Sigmoid colon (tissue), 7 donors: ENCODE measurements around the gene CYP27B1. TPM values are rescaled to one million over a fixed set of nuclear protein-coding genes. Genes with fewer than 3 reads are reported as not detected.

ENCODE experiments used
- DNase-seq: peaks from one replicate; pipeline ENCODE4 v3.0.0-alpha.2; 2019
- H3K27ac ChIP-seq, 4 donors: fragments of 200-600 bp; sonication (generic); one replicate each; pipeline ENCODE4 v1.5.1; 2016 to 2019; ENCODE audit warnings: mild to moderate bottlenecking in 1 of 4
- H3K27me3 ChIP-seq, 3 donors: fragments of 200-600 bp; sonication (generic); one replicate each; pipeline ENCODE4 v1.5.1; 2019; ENCODE audit warnings: mild to moderate bottlenecking in 1 of 3
- H3K36me3 ChIP-seq, 4 donors: fragments of 200-600 bp; sonication (generic); one replicate each; pipeline ENCODE4 v1.5.1; 2016 to 2019
- H3K4me1 ChIP-seq, 4 donors: fragments of 200-600 bp; sonication (generic); one replicate each; pipeline ENCODE4 v1.5.1; 2017 to 2019
- H3K4me3 ChIP-seq, 4 donors: fragments of 200-600 bp; sonication (generic); one replicate each; pipeline ENCODE4 v1.5.1; 2017 to 2019; ENCODE audit warnings: mild to moderate bottlenecking in 2 of 4, moderate library complexity in 1 of 4
- H3K9me3 ChIP-seq, 4 donors: fragments of 200-600 bp in 3 of 4; sonication (generic) in 3 of 4; one replicate each; pipeline versions ENCODE4 v1.5.1 to v1.6.1; 2013 to 2019
- CTCF ChIP-seq, 4 experiments: fragments of 450-650 bp in 3 of 4; fragments of 200-600 bp in 1 of 4; IDR thresholded peaks; one replicate each; pipeline ENCODE4 v1.5.1; 2016 to 2019; ENCODE audit warnings: antibody characterized with exemption in 4 of 4, mild to moderate bottlenecking in 3 of 4, moderate library complexity in 2 of 4
- EP300 ChIP-seq, 4 donors: sonication (generic); formaldehyde crosslinking; IDR thresholded peaks; one replicate each; pipeline ENCODE4 v1.6.1; 2017; ENCODE audit warnings: antibody characterized with exemption in 4 of 4
- POLR2A ChIP-seq, 2 donors: fragments of 450-650 bp; IDR thresholded peaks; one replicate each; pipeline ENCODE4 v1.6.1; 2016; ENCODE audit warnings: antibody characterized with exemption in 2 of 2, mild to moderate bottlenecking in 2 of 2, moderate library complexity in 2 of 2
- POLR2AphosphoS5 ChIP-seq, 4 donors: sonication (generic); formaldehyde crosslinking; IDR thresholded peaks; one replicate each; pipeline ENCODE4 v1.6.1; 2017; ENCODE audit warnings: antibody characterized with exemption in 4 of 4
- WGBS, 2 donors: extraction: QIAGEN DNeasy Blood & Tissue Kit; methylation state at CpG; one replicate each; pipeline ENCODE4 v1.1.7; 2013; 5-methylcytosine and 5-hydroxymethylcytosine counted together
- intact Hi-C: fragments of 100-400 bp; cut with DNase I; formaldehyde crosslinking; loops from one replicate; pipeline ENCODE4 v1.15.1; 2023
- polyA plus RNA-seq, 3 donors: library from polyadenylated mRNA; stranded (reverse); fragments of 200-250 nt; gene quantifications; one replicate each; pipeline ENCODE4 v1.2.3, GENCODE V29; 2013
- total RNA-seq, 4 donors: library from RNA; depleted of rRNA; stranded (reverse); fragments of >200 nt; gene quantifications; one replicate each; pipeline ENCODE4 v1.1.0, GENCODE V29; 2016
- donor health status: healthy with polysubstance abuse.
- donor health status: Bipolar disorder and iron deficiency.
- donor health status: healthy.

Gene CYP27B1
- total and polyA plus RNA-seq, 7 donors, result 0.28 to 2.0 (median 1.2) TPM; not detected in 4

GRCh38 chr12:57730336-57731067 lies 36.4 kb downstream of the CYP27B1 start:
- Histone ChIP-seq H3K27me3 (peaks cover 19 to 72% (median 44%) of the 10 kb centered on the region in 3 donors), H3K27ac (no peak overlapping the region), H3K9me3 (no peaks in the 10 kb centered on the region), H3K4me1 (peaks cover 0 to 23% (median 18%) of the 10 kb centered on the region in 4 donors), H3K36me3 (no peaks in the 10 kb centered on the region), H3K4me3 (no peak overlapping the region)
- WGBS, 2 donors, result 75 to 84% methylated on average over 13 of the region's 13 CpGs
- intact Hi-C loops, result no loop called here
- TF ChIP-seq POLR2AphosphoS5 (IDR thresholded peaks at IDR 0.05) (no peak), EP300 (IDR thresholded peaks at IDR 0.05) (no peak), POLR2A (IDR thresholded peaks at IDR 0.05) (no peak), CTCF (IDR thresholded peaks at IDR 0.05) (no peak)
- no peak for DNase-seq

DNA sequence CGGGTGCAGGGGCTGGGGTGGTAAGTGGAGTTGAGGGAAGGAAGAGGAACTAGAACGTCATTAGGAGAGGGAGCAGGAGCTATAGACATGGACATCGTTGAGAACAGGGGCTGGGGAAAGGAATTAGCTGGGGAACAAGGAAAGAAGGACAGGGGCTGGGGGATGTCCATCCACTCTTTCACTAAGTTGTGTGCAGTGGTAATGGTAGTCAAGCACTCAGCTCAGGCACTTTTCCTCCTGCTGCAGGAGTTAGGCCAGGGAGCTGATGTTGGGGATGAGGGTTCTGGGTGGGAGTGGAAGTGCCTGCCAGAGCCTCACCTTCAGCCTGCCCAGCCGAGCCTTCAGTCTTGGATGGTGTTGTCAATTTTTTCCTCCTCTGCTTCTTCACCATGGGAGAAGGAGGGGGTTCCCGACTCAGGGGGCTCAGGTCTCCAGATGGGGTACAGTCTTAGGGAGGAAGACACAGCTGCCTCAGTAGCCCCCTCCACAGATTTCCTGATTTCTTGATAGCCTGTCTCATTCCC lies 37.5 kb downstream of the CYP27B1 start:
- Histone ChIP-seq H3K27me3 (peaks cover 10 to 72% (median 42%) of the 10 kb centered on the region in 3 donors), H3K4me3 (no peak overlapping the region), H3K4me1 (peaks cover 0 to 21% (median 17%) of the 10 kb centered on the region in 4 donors), H3K27ac (no peak overlapping the region), H3K9me3 (no peaks in the 10 kb centered on the region), H3K36me3 (no peaks in the 10 kb centered on the region)
- DNase-seq, result no peak
- intact Hi-C loops, result no loop called here
- TF ChIP-seq POLR2AphosphoS5 (IDR thresholded peaks at IDR 0.05) (no peak), CTCF (IDR thresholded peaks at IDR 0.05) (no peak), POLR2A (IDR thresholded peaks at IDR 0.05) (no peak), EP300 (IDR thresholded peaks at IDR 0.05) (no peak)
- 40 to 64% methylated on average over 5 of the region's 5 CpGs for WGBS, 2 donors

DNA sequence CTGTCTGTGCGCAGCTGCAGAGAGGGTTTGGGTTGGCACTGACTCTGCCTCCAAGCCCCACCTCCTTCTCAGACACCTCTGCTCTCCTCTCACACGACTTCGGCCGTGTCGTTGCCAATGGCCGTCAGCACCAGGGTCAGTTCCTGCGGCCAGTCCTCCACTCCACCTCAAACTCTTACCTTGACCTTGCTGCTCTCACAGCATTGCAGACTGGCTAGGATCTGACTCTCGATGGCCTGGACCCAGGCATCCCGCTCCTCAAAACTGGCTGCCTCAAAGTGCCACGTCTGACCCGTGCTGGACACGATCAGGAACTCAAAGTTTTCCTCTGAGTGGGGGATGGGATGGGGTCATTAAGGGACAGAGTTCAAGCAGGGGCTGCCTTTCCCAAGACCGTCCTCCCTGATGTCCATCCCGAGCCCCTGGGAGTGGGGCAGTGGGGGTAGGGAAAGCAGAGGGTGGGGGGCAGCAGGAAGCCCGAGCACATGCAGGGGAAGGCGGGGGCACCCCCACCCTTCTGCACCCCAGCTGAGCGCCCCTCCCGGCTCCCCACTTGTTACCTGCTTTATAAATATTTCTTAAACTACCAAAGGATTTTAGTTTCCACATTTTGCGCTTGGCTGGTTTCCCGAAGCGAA lies 39.0 kb downstream of the CYP27B1 start:
- H3K36me3 ChIP-seq, result no peaks in the 10 kb centered on the region
- peaks cover 0 to 59% (median 30%) of the 10 kb centered on the region in 3 donors for H3K27me3 ChIP-seq
- H3K4me1 ChIP-seq, result peaks cover 0 to 21% (median 17%) of the 10 kb centered on the region in 4 donors
- WGBS, 2 donors, result 36 to 68% methylated on average over 21 of the region's 21 CpGs
- TF ChIP-seq POLR2AphosphoS5 (IDR thresholded peaks at IDR 0.05) (no peak), EP300 (IDR thresholded peaks at IDR 0.05) (no peak), POLR2A (IDR thresholded peaks at IDR 0.05) (no peak)
- no peak overlapping the region for H3K4me3 ChIP-seq
- intact Hi-C loops, result no loop called here
- H3K27ac ChIP-seq, result no peak overlapping the region
- no peaks in the 10 kb centered on the region for H3K9me3 ChIP-seq
- DNase-seq, result no peak

DNA sequence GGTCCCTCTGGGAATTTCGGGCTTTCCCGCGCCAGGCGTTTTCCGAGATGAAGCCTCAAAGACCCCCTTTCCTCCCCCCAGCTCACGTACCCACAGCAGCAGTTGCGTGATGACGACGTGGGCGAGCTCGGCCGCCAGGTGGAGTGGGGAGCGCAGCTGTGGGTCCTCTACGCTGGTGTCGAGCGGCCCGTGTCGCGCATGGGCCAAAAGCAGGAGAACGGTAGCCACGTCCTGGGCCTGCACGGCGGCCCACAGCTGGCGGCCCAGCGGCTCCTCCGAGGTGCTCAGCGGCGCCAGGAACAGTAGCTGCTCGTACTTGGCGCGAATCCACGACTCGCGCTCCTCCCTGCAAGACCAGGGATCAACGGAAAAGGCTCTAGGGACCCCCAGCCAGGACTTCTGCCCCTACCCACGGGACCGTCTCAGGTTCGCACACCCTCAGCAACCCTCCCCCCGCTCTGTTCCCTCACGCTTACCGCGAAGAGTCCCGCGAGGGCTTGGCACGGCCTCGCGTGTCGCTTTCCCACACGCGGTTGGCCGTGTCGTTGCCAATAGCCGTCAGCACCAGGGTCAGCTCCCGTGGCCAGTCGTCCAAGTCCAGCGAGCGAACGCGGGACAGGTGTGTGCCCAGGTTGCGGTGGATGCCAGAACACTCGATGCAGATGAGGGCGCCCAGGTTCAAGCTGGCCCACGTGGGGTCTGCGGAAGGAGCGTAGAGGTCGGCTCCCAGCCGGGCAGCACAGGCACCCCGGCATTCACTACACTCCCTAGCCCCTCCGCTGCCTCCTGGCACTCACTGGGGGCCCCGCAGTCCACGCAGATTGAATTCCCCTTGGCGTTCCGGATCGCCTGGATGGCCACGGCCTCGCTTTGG lies 39.8 kb downstream of the CYP27B1 start:
- no peak for DNase-seq
- peaks cover 0 to 2% (median 0%) of the 10 kb centered on the region in 4 donors for H3K36me3 ChIP-seq
- peaks cover 0 to 52% (median 26%) of the 10 kb centered on the region in 3 donors for H3K27me3 ChIP-seq
- H3K27ac ChIP-seq, result peak overlapping the region; percentile 8 to 56 (median 32)
- no peaks in the 10 kb centered on the region for H3K9me3 ChIP-seq
- intact Hi-C loops, result no loop called here
- peaks cover 0 to 21% (median 17%) of the 10 kb centered on the region in 4 donors for H3K4me1 ChIP-seq
- 16 to 58% methylated on average over 76 of the region's 76 CpGs for WGBS, 2 donors
- H3K4me3 ChIP-seq, result peak overlapping the region; percentile 35 to 64 (median 52)
- no peak for TF ChIP-seq EP300 (IDR thresholded peaks at IDR 0.05)
- peak in 3 of 4 experiments; percentile 26 to 40 (median 27) for TF ChIP-seq CTCF (IDR thresholded peaks at IDR 0.05)
